GM12801 (cell line): ENCODE measurements around the gene LIMS2.

Experiments used
- CTCF ChIP-seq: IDR thresholded peaks from one replicate; pipeline ENCODE4 v1.5.1; 2011; ENCODE audit warnings: control low read depth; ENCODE audit not compliant: insufficient read length; ENCODE audit errors: extremely low read depth

LIMS2 gene

GRCh38 chr2:127631997-127632581, 43.2 kb downstream of the LIMS2 start:
- no peak for TF ChIP-seq CTCF

- TF ChIP-seq CTCF, result no peak
Measured at GRCh38 chr2:127631541-127631996, 43.8 kb downstream of the LIMS2 start.

GRCh38 chr2:127630864-127631540, 44.3 kb downstream of the LIMS2 start:
- no peak for TF ChIP-seq CTCF

DNA sequence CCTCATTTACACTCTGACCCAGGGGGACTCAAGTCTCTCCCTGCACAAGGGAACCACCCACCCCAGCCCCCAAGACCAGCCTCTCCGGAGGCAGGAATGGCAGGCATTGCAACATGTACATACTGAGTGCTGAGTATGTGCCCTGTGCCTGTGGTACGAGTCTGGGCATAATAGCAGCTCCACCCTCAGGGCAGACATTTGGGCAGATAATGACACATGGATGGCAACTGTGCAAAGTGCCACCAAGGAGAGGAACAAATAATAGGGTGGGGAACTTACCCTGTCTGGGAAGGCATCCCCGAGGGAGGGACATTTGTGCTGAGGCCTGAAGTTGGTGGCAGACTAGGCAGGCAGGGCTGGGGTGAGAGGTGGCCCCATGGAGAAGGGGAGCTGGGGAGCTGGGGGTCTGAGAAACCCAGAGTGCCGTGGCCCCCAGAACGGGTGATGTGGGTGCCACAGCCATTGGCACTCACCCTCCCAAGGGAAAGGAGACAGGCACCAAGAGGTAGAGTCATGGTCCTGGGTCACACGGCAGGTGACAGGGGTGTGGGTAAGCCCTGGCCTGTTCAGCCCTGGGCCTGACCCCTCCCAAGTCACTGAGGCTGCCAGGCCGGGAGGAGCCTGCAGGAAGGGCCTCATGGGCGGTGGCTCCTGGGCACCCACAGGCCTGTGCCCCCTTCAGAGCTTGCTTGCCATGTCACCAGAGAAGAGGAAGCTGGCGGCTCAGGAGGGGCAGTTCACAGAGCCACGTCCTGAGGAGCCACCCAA, 45.0 kb downstream of the LIMS2 start:
- TF ChIP-seq CTCF, result no peak

GRCh38 chr2:127629637-127630036, 45.7 kb downstream of the LIMS2 start:
- no peak for TF ChIP-seq CTCF

DNA sequence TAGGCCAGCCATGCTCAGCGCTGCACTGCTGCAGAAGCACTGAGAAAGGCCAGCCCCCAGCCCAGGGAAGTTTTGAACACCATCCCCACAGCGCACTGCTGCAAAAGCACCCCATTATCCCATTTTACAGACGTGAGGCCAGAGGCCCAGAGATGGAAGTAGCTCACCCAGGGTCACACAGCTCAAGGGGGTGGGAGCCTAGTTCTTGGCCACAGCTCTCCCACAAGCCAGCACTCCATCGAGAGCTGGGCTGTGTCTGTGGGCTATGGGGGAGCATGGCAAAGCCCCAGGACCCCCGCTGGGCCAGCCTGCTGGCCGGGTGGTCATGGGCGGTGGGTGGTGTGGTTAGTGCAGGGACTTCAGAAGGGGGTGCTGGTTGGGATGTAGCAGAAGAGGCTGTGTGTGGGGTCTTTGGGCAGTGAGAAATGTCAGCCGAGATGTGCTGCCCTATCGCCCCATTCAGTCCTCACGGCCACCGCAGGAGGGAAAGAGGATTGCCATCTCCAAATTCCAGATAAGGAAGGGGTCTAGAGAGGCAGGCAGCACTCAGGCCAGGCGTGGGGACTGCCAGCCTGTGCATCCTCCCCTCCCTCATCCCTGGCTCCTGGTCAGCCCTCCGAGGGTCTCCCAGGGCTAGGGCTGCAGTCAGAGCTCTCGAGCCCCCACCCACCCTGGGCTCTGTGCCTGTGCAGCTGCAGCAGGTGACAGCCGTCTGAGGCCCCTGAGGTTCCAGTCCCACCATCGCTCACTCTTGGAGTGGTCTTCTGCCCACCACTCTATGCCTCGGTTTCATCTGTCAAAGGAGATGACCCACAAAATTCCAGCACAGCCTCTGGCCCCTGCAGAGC, 46.3 kb downstream of the LIMS2 start:
- no peak for TF ChIP-seq CTCF
